PFSK-1 (cell line): ENCODE measurements around the gene SDS.

Experiments
- FOXP2 ChIP-seq: optimal IDR thresholded peaks from 2 replicates; pipeline ENCODE3; 2011; ENCODE audit warnings: borderline replicate concordance, control low read depth, inconsistent platforms; ENCODE audit not compliant: insufficient read depth; ENCODE audit errors: extremely low read length, extremely low read depth
- POLR2AphosphoS5 ChIP-seq: IDR thresholded peaks from 2 replicates; pipeline ENCODE4 v1.6.1; 2012; ENCODE audit warnings: low read depth, mild to moderate bottlenecking, control low read depth, low read length, moderate library complexity
- REST ChIP-seq, 2 experiments: IDR thresholded peaks; 2 replicates each; pipeline versions ENCODE4 v1.6.1 to v1.8.0; 2011 to 2012; ENCODE audit warnings: low read depth in 2 of 2, low read length in 2 of 2, control low read depth in 1 of 2, inconsistent platforms in 1 of 2, mild to moderate bottlenecking in 1 of 2, moderate library complexity in 1 of 2; ENCODE audit not compliant: insufficient read depth in 1 of 2
- SIN3A ChIP-seq: IDR thresholded peaks from 2 replicates; pipeline ENCODE4 v1.6.1; 2012; ENCODE audit warnings: mild to moderate bottlenecking, low read length, moderate library complexity, borderline replicate concordance; ENCODE audit not compliant: insufficient read depth
- TAF1 ChIP-seq: IDR thresholded peaks from 2 replicates; pipeline ENCODE4 v1.6.1; 2012; ENCODE audit warnings: low read length, control low read depth, borderline replicate concordance; ENCODE audit not compliant: insufficient read depth

The SDS gene

GRCh38 chr12:113395119-113395518 lies 8.6 kb downstream of the SDS start:
- no peak for TF ChIP-seq SIN3A
- TF ChIP-seq POLR2AphosphoS5: no peak
- no peak for TF ChIP-seq TAF1
- no peak for TF ChIP-seq FOXP2
- TF ChIP-seq REST (IDR thresholded peaks at IDR 0.05; ENCODE audit: insufficient read depth in 1 of 2, low read depth in 2 of 2, low read length in 2 of 2): no peak

GRCh38 chr12:113393749-113394148 lies 9.9 kb downstream of the SDS start:
- no peak for TF ChIP-seq POLR2AphosphoS5
- TF ChIP-seq FOXP2: no peak
- no peak for TF ChIP-seq TAF1
- no peak for TF ChIP-seq REST (IDR thresholded peaks at IDR 0.05; ENCODE audit: insufficient read depth in 1 of 2, low read depth in 2 of 2, low read length in 2 of 2)

GRCh38 chr12:113392988-113393579 lies 10.6 kb downstream of the SDS start:
- no peak for TF ChIP-seq REST (IDR thresholded peaks at IDR 0.05; ENCODE audit: insufficient read depth in 1 of 2, low read depth in 2 of 2, low read length in 2 of 2)

- TF ChIP-seq TAF1 (no peak), POLR2AphosphoS5 (no peak), REST (IDR thresholded peaks at IDR 0.05; ENCODE audit: insufficient read depth in 1 of 2, low read depth in 2 of 2, low read length in 2 of 2) (no peak), SIN3A (no peak), FOXP2 (no peak)
These were observed 11.2 kb downstream of the SDS start for GRCh38 chr12:113392520-113392919.

GRCh38 chr12:113391650-113392337 lies 11.9 kb downstream of the SDS start:
- TF ChIP-seq REST (IDR thresholded peaks at IDR 0.05; ENCODE audit: insufficient read depth in 1 of 2, low read depth in 2 of 2, low read length in 2 of 2) (no peak), FOXP2 (no peak), SIN3A (no peak), POLR2AphosphoS5 (no peak), TAF1 (no peak)
